ENCODE measurements around the gene OSTM1.
"Not testable (repeated sequence)": the region's sequence is repeated elsewhere in the genome, so short reads cannot be mapped to it uniquely, and the experiment has no call there.

The OSTM1 gene

DNA sequence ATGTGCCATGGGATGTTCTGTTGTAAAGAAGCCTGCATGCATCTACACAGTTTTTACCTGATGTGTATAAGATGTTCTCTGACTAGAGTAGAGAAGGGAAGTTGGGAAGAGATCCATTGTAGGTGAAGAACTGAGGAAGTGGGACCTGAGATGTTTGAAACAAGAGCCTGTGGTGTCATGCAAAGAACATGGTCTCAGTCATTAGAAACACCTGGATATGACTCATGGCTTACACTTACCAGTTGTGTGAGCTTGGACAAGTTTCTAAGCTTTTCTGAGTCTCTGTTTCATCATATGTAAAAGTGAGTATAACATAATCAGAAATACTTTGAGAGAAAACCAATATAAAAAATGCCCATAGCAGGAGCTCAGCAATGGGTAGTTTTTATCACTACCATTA is 64.6 kb downstream of the OSTM1 start:
- no peak overlapping the region for H3K27ac ChIP-seq (ENCODE audit: low read depth, low read length)
- H2BK120ac ChIP-seq (ENCODE audit: low read depth, low read length): no peak overlapping the region
- H3K9ac ChIP-seq (ENCODE audit: low read length): no peak overlapping the region
- no peak overlapping the region for H3K4me3 ChIP-seq (ENCODE audit: low read length)
- no peaks in the 10 kb centered on the region for H3K27me3 ChIP-seq (ENCODE audit: insufficient read depth, low read length, poor library complexity)
- DNase-seq: no peak
- no peak overlapping the region for H3K56ac ChIP-seq (ENCODE audit: low read length)
- H3K4ac ChIP-seq (ENCODE audit: low read depth, low read length): no peak overlapping the region
- no peak overlapping the region for H2BK15ac ChIP-seq (replicated peaks; ENCODE audit: low read depth)
- no peak overlapping the region for H4K8ac ChIP-seq (ENCODE audit: low read depth, low read length)
- H3K79me2 ChIP-seq (ENCODE audit: control insufficient read depth, insufficient read depth, low read length): no peaks in the 10 kb centered on the region
- no peak overlapping the region for H3K18ac ChIP-seq (ENCODE audit: low read length)
- H2BK5ac ChIP-seq (ENCODE audit: low read length): no peak overlapping the region
- no peaks in the 10 kb centered on the region for H3K4me1 ChIP-seq (ENCODE audit: control insufficient read depth, low read depth, low read length)
- no peaks in the 10 kb centered on the region for H3K36me3 ChIP-seq (ENCODE audit: control insufficient read depth, insufficient read depth, low read length)
- no peak overlapping the region for H4K5ac ChIP-seq (ENCODE audit: low read length)
- H3K79me1 ChIP-seq (ENCODE audit: low read length): no peaks in the 10 kb centered on the region
- no peak overlapping the region for H3K4me2 ChIP-seq (ENCODE audit: low read length)
- H3K23ac ChIP-seq (ENCODE audit: low read length): no peak overlapping the region
- H2AK5ac ChIP-seq (ENCODE audit: low read length): no peak overlapping the region

- DNase-seq; H3K4ac ChIP-seq (ENCODE audit: low read depth, low read length); H3K27ac ChIP-seq (ENCODE audit: low read depth, low read length); H3K4me3 ChIP-seq (ENCODE audit: low read length); H3K79me2 ChIP-seq (ENCODE audit: control insufficient read depth, insufficient read depth, low read length); H3K4me1 ChIP-seq (ENCODE audit: control insufficient read depth, low read depth, low read length); H3K36me3 ChIP-seq (ENCODE audit: control insufficient read depth, insufficient read depth, low read length); H3K79me1 ChIP-seq (ENCODE audit: low read length); H4K5ac ChIP-seq (ENCODE audit: low read length); H3K23ac ChIP-seq (ENCODE audit: low read length); H3K9ac ChIP-seq (ENCODE audit: low read length); H2BK15ac ChIP-seq (replicated peaks; ENCODE audit: low read depth); H3K27me3 ChIP-seq (ENCODE audit: insufficient read depth, low read length, poor library complexity); H3K4me2 ChIP-seq (ENCODE audit: low read length); H3K56ac ChIP-seq (ENCODE audit: low read length); H2BK5ac ChIP-seq (ENCODE audit: low read length); H2AK5ac ChIP-seq (ENCODE audit: low read length); H3K18ac ChIP-seq (ENCODE audit: low read length); H2BK120ac ChIP-seq (ENCODE audit: low read depth, low read length); H4K8ac ChIP-seq (ENCODE audit: low read depth, low read length): not testable (repeated sequence)
- WGBS (ENCODE audit: extremely low coverage, insufficient coverage, low lambda C conversion rate): no CpG with 5 or more reads among the region's 1 CpG
These were observed 65.3 kb downstream of the OSTM1 start for GRCh38 chr6:108009258-108009657.

- WGBS (ENCODE audit: extremely low coverage, insufficient coverage, low lambda C conversion rate): no CpG with 5 or more reads among the region's 1 CpG
- Histone ChIP-seq H3K56ac (ENCODE audit: low read length) (no peak overlapping the region), H3K4me3 (ENCODE audit: low read length) (no peak overlapping the region), H3K27ac (ENCODE audit: low read depth, low read length) (no peak overlapping the region), H2BK5ac (ENCODE audit: low read length) (no peak overlapping the region), H3K79me2 (ENCODE audit: control insufficient read depth, insufficient read depth, low read length) (no peaks in the 10 kb centered on the region), H3K79me1 (ENCODE audit: low read length) (no peaks in the 10 kb centered on the region), H2BK120ac (ENCODE audit: low read depth, low read length) (no peak overlapping the region), H2AK5ac (ENCODE audit: low read length) (no peak overlapping the region), H2BK15ac (replicated peaks; ENCODE audit: low read depth) (no peak overlapping the region), H3K4me2 (ENCODE audit: low read length) (no peak overlapping the region), H4K8ac (ENCODE audit: low read depth, low read length) (no peak overlapping the region), H3K27me3 (ENCODE audit: insufficient read depth, low read length, poor library complexity) (no peaks in the 10 kb centered on the region), H4K5ac (ENCODE audit: low read length) (no peak overlapping the region), H3K4me1 (ENCODE audit: control insufficient read depth, low read depth, low read length) (no peaks in the 10 kb centered on the region), H3K9ac (ENCODE audit: low read length) (no peak overlapping the region), H3K36me3 (ENCODE audit: control insufficient read depth, insufficient read depth, low read length) (no peaks in the 10 kb centered on the region), H3K4ac (ENCODE audit: low read depth, low read length) (no peak overlapping the region), H3K23ac (ENCODE audit: low read length) (no peak overlapping the region), H3K18ac (ENCODE audit: low read length) (no peak overlapping the region)
- DNase-seq: no peak
These were observed 66.2 kb downstream of the OSTM1 start for GRCh38 chr6:108008363-108008762.

- Histone ChIP-seq H3K4me1 (ENCODE audit: control insufficient read depth, low read depth, low read length) (no peaks in the 10 kb centered on the region), H3K79me1 (ENCODE audit: low read length) (no peaks in the 10 kb centered on the region), H3K27me3 (ENCODE audit: insufficient read depth, low read length, poor library complexity) (no peaks in the 10 kb centered on the region), H4K8ac (ENCODE audit: low read depth, low read length) (no peak overlapping the region), H2AK5ac (ENCODE audit: low read length) (no peak overlapping the region), H2BK120ac (ENCODE audit: low read depth, low read length) (no peak overlapping the region), H3K36me3 (ENCODE audit: control insufficient read depth, insufficient read depth, low read length) (no peaks in the 10 kb centered on the region), H3K79me2 (ENCODE audit: control insufficient read depth, insufficient read depth, low read length) (no peaks in the 10 kb centered on the region), H3K4me2 (ENCODE audit: low read length) (no peak overlapping the region), H3K27ac (ENCODE audit: low read depth, low read length) (no peak overlapping the region), H3K9ac (ENCODE audit: low read length) (no peak overlapping the region), H4K5ac (ENCODE audit: low read length) (no peak overlapping the region), H3K23ac (ENCODE audit: low read length) (no peak overlapping the region), H2BK15ac (replicated peaks; ENCODE audit: low read depth) (no peak overlapping the region), H3K4me3 (ENCODE audit: low read length) (no peak overlapping the region), H3K18ac (ENCODE audit: low read length) (no peak overlapping the region), H3K4ac (ENCODE audit: low read depth, low read length) (no peak overlapping the region), H3K56ac (ENCODE audit: low read length) (no peak overlapping the region), H2BK5ac (ENCODE audit: low read length) (no peak overlapping the region)
- no peak for DNase-seq
- WGBS (ENCODE audit: extremely low coverage, insufficient coverage, low lambda C conversion rate): no CpG with 5 or more reads among the region's 3 CpGs
These were observed 68.6 kb downstream of the OSTM1 start for GRCh38 chr6:108005961-108006360.

DNA sequence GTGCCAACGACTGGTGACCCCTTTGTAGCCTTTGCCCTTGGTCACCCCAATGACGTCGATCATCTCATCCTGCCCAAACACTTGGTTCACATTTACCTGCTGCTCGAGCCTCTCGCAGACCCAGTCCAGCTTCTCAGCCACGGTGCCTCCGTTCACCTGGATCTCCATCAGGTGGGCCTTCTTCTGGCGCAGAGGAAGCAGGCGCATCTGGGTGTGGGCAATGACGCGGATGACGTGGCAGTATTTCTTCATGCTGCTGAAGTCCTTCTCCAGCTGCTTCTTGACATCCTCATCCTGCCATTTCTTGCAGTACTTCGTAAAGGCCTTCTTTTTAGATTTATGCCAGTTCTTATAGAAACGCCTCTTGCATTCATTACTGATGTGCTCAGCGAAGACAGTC is 69.7 kb downstream of the OSTM1 start:
- no peaks in the 10 kb centered on the region for H3K27me3 ChIP-seq (ENCODE audit: insufficient read depth, low read length, poor library complexity)
- H4K8ac ChIP-seq (ENCODE audit: low read depth, low read length): no peak overlapping the region
- H3K4ac ChIP-seq (ENCODE audit: low read depth, low read length): no peak overlapping the region
- no peaks in the 10 kb centered on the region for H3K79me1 ChIP-seq (ENCODE audit: low read length)
- no peak overlapping the region for H2BK5ac ChIP-seq (ENCODE audit: low read length)
- no peak overlapping the region for H3K56ac ChIP-seq (ENCODE audit: low read length)
- DNase-seq: no peak
- no peak overlapping the region for H4K5ac ChIP-seq (ENCODE audit: low read length)
- no CpG with 5 or more reads among the region's 15 CpGs for WGBS (ENCODE audit: extremely low coverage, insufficient coverage, low lambda C conversion rate)
- H3K9ac ChIP-seq (ENCODE audit: low read length): no peak overlapping the region
- no peak overlapping the region for H2BK120ac ChIP-seq (ENCODE audit: low read depth, low read length)
- no peak overlapping the region for H2BK15ac ChIP-seq (replicated peaks; ENCODE audit: low read depth)
- H3K36me3 ChIP-seq (ENCODE audit: control insufficient read depth, insufficient read depth, low read length): no peaks in the 10 kb centered on the region
- no peak overlapping the region for H3K23ac ChIP-seq (ENCODE audit: low read length)
- H3K79me2 ChIP-seq (ENCODE audit: control insufficient read depth, insufficient read depth, low read length): no peaks in the 10 kb centered on the region
- no peak overlapping the region for H2AK5ac ChIP-seq (ENCODE audit: low read length)
- H3K27ac ChIP-seq (ENCODE audit: low read depth, low read length): no peak overlapping the region
- no peak overlapping the region for H3K4me3 ChIP-seq (ENCODE audit: low read length)
- no peak overlapping the region for H3K4me2 ChIP-seq (ENCODE audit: low read length)
- H3K4me1 ChIP-seq (ENCODE audit: control insufficient read depth, low read depth, low read length): no peaks in the 10 kb centered on the region
- H3K18ac ChIP-seq (ENCODE audit: low read length): no peak overlapping the region

DNA sequence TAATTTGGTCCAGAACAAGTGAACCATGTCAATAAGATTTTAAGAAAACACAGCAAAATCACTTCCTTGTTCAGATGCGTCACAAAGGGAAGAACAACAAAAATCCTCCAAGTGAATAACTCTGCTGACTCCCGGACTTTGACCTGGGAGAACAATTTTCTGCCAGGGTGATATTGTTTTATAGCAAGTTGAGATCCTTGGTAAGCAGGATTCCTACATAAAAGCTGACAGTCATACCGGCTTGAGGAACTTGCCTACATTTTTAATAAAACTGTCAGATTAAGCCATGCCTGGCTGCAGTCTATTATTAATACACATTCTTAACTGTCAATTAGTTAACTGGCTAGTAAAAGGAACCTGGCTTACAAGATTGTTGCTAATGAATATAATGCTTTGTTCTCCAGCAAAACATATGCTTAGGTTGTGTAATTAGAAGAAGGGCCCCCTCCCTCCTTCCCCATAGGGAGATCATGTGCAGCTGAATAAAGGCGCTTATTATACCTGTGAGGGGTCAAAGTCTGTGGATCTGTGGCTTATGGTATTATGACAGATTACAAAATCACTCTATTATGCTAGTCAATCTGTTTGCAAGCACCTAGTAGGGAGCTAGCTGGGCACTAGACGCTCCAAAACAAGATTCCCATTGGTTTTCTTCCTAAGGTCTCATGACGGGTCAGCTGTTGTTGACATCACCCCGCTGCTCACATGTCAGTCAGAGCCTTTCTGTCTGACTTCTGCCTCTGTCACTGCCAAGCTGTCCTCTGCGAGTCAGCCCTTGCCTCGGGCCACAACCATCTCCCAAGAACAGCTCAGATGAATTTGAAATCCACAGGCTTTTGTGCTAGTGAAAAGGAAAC is 71.9 kb downstream of the OSTM1 start:
- no peak overlapping the region for H3K27ac ChIP-seq (ENCODE audit: low read depth, low read length)
- no CpG with 5 or more reads among the region's 9 CpGs for WGBS (ENCODE audit: extremely low coverage, insufficient coverage, low lambda C conversion rate)

More for the DNA sequence above, 71.9 kb downstream of the OSTM1 start:
- H3K27me3 ChIP-seq (ENCODE audit: insufficient read depth, low read length, poor library complexity): no peaks in the 10 kb centered on the region
- H3K79me2 ChIP-seq (ENCODE audit: control insufficient read depth, insufficient read depth, low read length): no peaks in the 10 kb centered on the region
- no peak overlapping the region for H3K4me3 ChIP-seq (ENCODE audit: low read length)
- no peak overlapping the region for H2BK120ac ChIP-seq (ENCODE audit: low read depth, low read length)
- no peak overlapping the region for H2BK15ac ChIP-seq (replicated peaks; ENCODE audit: low read depth)
- peak; percentile 77 for DNase-seq
- no peak overlapping the region for H3K18ac ChIP-seq (ENCODE audit: low read length)
- H3K79me1 ChIP-seq (ENCODE audit: low read length): no peaks in the 10 kb centered on the region
- H4K5ac ChIP-seq (ENCODE audit: low read length): no peak overlapping the region
- no peak overlapping the region for H3K9ac ChIP-seq (ENCODE audit: low read length)
- no peak overlapping the region for H3K4ac ChIP-seq (ENCODE audit: low read depth, low read length)
- H4K8ac ChIP-seq (ENCODE audit: low read depth, low read length): no peak overlapping the region
- no peaks in the 10 kb centered on the region for H3K36me3 ChIP-seq (ENCODE audit: control insufficient read depth, insufficient read depth, low read length)
- no peak overlapping the region for H2BK5ac ChIP-seq (ENCODE audit: low read length)
- no peak overlapping the region for H3K23ac ChIP-seq (ENCODE audit: low read length)
- H2AK5ac ChIP-seq (ENCODE audit: low read length): no peak overlapping the region
- no peak overlapping the region for H3K4me2 ChIP-seq (ENCODE audit: low read length)
- H3K4me1 ChIP-seq (ENCODE audit: control insufficient read depth, low read depth, low read length): peaks cover 5% of the 10 kb centered on the region
- no peak overlapping the region for H3K56ac ChIP-seq (ENCODE audit: low read length)

Measured in mesendoderm (in vitro differentiated cells).